Frontal cortex (tissue), 4 donors: ENCODE results near the gene CCL7. TPM values are rescaled to one million over a fixed set of nuclear protein-coding genes. Genes with fewer than 3 reads are reported as not detected.

ENCODE experiments used
- DNase-seq, 2 donors: peaks; one replicate each; pipeline ENCODE4 v3.0.0; 2012; ENCODE audit warnings: low spot score in 2 of 2
- FAIRE-seq: peaks from 2 replicates; lab custom pipeline; 2012; peaks lifted over from hg19 to GRCh38; lab: Jason Lieb, UNC
- total RNA-seq: library from RNA; depleted of rRNA; stranded (reverse); fragments of >200 nt; gene quantifications from one replicate; pipeline ENCODE4 v1.2.3, GENCODE V29; 2014
- donor health status: control.
- donor health status: control.
- donor health status: control.

CCL7 gene
- total RNA-seq, 1 donor from 2014 or later, result not detected

DNA sequence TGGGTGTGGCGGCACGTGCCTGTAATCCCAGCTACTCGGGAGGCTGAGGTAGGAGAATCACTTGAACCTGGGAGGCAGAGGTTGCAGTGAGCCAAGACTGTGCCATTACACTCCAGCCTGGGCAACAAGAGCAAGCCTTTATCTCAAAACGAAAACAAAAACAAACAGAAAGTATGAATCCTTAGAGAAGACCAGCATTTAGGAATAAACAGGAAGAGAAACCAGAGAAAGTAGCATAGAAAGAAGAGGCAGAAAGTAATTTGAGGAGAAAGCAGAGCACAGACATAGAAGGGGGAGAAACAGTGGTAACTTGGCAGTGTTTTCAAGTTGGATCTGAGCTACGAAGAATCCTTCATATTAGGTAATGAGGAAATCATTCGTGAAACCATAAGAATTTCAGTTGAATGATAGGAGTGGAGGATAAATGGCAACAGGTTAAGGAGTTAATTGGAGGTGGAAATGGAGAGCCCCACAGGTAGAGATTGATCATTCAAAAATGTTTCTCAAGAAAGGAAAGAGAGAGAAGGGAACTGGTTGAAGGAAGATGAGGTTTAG, 24.6 kb upstream of the CCL7 start:
- FAIRE-seq (no peak), DNase-seq (no peak)

DNA sequence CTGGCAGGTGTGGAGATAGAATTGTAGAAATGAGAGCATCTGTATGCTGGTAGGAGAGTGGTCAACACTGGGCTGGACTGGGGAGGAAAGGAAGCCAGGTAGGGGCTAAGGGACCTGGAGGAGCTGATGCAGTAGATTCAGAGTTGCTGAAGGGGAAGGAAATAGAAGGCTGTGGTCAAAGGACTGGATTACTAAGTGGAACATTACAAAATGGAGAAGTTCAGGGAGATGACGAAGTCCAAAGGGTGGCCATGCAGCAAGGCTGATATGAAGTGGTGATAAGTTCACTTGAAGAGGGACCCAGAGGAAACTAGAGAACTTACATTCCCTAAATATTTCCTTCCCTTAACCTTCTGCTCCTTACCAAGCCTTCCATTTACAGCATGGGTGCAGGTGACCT, 23.6 kb upstream of the CCL7 start:
- FAIRE-seq (no peak), DNase-seq (no peak)

DNA sequence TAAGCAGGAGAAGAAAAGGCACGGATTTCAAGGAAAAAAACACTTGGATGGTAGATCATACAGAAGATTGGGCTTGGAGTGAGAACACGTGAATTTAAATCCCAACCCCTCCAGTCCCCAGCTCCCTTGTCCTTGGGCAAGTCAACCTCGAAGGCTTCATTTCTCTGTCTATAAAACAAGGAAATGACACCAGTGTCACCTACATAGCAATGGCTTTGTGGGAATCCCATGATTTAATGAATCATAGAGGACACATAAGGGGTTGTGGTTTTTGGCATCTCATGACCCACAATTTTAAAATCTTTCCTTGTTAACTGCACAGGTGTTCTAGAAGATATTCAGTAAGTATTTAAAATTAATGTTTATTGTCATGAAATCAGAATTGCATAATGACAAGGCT, 23.1 kb upstream of the CCL7 start:
- DNase-seq (no peak), FAIRE-seq (no peak)

DNA sequence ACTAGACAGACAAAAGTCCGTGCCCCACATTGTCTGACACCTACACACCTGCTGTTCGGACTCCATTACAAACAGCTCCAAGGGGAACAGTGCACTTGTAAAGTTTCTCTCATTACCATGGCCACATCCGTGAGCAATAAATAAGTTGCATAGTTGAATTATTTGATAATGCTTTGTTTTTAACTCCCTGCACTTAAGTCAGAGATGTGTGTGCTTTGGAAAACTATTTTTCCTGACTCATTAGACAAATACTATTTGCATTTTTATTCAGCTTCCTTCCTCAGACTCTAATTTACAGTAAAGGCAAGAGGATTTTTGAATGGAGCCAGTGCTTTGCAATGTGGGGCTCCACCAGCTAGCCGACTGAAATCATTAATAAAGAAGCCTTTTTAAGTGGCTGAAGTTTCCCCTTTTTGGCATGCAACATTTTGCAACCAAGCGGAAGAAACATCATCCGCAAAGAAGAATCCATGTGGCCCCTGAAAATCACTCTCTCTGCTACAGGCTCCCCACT, 21.5 kb upstream of the CCL7 start:
- DNase-seq (no peak), FAIRE-seq (no peak)

DNA sequence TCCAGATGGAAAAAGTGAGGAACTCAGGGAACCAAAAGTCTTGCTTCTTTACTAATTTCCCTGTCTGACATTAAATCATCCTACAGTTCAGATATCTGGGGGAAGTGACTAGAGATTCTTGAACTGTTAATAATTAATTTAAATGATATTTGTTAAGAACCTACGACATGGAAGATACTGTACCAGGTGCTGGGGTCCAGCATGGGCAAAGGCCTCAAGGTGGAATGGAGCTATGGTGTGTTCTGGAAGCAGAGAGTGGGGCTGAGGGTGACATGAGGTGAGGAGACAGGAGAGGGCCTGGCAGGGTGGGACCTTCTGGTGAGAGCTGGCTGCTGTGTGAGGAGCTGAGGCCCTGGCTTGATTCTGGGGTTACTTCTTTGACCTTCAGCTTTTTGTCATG, 21.0 kb upstream of the CCL7 start:
- no peak for FAIRE-seq
- no peak for DNase-seq

DNA sequence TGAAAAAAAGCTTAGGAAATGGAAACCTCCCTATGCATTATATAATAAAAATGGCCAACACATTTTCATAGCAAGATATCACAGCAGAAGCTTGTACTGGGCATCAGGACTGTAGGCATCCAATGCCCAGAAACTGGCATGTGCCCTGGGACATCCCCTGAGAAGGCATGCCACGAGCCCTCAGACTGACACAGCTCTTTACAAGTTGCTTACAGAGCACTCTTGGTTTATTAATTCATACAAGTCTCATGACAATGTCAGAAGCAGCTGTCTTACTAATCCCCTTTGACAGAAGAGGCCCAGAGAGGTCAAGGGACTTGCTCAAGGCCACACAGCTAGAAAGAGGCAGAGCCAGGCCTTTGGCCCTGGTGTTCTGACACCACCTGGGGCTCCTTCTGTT, 20.5 kb upstream of the CCL7 start:
- FAIRE-seq, result no peak
- no peak for DNase-seq

DNA sequence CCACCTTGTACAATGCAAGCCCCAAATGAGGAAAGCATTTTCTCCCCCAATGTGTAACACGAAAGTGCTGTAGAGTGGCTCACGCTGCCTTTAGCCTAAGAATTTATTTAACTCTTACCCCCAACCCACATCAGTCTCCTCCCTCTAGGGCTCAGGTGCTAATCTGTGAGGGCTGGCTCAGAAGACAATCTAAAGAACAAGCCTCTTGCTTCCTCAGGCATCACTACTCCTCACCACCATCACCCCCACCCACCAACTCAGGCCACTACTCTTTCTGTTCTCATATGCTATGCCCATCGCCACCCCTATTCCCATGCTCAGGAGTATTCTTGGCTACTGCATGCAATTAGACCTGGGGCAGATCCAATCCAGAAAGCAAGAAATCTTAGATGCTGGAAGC, 18.8 kb upstream of the CCL7 start:
- FAIRE-seq (no peak), DNase-seq (no peak)

DNA sequence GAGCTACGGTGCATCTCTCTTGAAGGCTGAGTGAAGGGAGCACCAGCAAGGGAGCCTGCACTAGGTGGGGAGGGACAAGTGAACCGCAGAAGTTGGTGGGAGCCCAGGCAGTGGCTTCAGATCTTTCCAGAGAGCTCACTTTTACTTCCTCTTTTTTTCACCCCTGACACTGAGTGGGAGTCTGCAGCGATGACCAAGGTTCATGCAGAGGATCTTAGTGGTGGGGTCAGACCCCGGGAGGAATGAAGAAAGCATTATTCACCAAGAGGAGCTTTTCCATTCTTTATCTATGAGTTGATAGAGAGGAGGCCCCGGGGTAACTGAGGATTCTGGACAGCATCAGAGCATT, 18.0 kb upstream of the CCL7 start:
- no peak for DNase-seq
- no peak for FAIRE-seq

DNA sequence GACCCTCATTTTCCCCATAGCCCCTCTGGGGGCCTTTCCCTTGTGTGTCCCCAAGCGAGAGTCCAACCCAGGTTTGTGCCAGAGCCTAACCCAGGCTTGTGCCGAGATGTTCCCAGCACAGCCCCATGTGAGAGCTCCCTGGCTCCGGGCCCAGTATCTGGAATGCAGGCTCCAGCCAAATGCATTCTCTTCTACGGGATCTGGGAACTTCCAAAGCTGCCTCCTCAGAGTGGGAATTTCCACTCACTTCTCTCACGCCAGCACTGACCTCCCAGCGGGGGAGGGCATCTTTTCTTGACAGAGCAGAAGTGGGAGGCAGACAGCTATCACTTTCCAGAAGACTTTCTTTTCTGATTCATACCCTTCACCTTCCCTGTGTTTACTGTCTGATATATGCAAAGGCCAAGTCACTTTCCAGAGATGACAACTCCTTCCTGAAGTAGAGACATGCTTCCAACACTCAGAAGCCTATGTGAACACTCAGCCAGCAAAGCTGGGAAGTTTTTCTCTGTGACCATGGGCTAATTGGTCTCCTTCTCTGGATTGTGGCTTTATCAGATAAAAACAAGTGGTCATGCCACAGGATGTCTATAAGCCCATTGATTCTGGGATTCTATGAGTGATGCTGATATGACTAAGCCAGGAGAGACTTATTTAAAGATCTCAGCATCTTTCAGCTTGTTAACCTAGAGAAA, 17.4 kb upstream of the CCL7 start:
- FAIRE-seq (no peak), DNase-seq (peak in 1 of 2 donors; percentile 51)

DNA sequence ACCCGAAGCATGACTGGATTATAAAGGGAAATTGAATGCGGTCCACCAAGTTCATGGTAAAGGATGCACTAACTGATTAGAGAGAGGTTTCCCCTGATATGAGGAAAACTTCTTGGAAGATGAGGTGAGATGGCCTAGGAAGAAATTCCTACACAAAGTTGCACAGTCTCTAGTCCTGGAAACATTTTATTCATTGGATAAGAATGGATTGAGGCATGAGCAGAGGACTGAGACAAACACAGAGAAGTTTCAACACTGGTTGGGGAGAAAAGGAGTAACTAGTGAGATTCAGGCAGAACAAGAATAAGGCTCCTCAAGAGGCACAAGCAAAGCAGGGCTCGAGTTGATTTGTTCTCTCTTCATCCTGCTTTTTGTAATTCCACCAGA, 16.9 kb upstream of the CCL7 start:
- FAIRE-seq (no peak), DNase-seq (no peak)

DNA sequence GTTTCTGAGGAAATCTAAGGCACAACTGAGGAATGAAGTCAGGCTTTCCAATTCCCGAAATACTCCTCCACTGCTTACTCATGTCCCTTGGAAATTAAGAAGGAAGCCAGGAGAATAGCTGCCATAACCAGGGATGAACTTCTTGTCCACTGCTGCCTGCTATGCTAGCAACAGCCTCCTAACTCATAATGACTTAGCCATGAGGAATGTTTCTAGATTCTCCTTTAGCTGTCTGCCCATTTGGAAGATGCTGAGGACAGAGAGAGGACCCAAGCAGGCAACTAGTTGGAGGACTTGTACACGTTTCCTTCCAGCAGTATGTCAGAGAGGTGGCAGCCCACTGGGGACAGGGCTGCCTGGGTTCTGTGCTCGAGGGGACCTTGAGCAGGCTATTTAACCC, 15.9 kb upstream of the CCL7 start:
- DNase-seq, result no peak
- FAIRE-seq, result no peak

DNA sequence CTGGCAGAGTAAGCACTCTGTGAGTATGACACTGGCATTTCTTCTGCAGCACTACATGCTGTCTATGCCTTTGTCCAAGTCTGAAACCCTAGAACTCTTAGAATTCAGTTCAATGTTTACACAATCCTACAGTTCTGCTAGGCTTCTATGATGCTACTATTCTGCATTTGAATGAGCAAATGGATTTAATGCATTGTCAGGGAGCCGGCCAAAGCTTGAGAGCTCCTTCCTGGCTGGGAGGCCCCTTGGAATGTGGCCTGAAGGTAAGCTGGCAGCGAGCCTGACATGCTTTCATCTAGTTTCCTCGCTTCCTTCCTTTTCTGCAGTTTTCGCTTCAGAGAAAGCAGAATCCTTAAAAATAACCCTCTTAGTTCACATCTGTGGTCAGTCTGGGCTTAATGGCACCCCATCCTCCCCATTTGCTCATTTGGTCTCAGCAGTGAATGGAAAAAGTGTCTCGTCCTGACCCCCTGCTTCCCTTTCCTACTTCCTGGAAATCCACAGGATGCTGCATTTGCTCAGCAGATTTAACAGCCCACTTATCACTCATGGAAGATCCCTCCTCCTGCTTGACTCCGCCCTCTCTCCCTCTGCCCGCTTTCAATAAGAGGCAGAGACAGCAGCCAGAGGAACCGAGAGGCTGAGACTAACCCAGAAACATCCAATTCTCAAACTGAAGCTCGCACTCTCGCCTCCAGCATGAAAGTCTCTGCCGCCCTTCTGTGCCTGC, 15.2 kb upstream of the CCL7 start, which contains the start of gene CCL2:
TSS of gene CCL2 (plus strand) at position 635 of the 730 bp plus-strand sequence. CDS start at position 700, 65 bp downstream.
- FAIRE-seq, result no peak

DNA sequence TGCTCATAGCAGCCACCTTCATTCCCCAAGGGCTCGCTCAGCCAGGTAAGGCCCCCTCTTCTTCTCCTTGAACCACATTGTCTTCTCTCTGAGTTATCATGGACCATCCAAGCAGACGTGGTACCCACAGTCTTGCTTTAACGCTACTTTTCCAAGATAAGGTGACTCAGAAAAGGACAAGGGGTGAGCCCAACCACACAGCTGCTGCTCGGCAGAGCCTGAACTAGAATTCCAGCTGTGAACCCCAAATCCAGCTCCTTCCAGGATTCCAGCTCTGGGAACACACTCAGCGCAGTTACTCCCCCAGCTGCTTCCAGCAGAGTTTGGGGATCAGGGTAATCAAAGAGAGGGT, 14.7 kb upstream of the CCL7 start:
- FAIRE-seq, result no peak

More for the DNA sequence above, 15.2 kb upstream of the CCL7 start, which contains the start of gene CCL2:
- peak in 1 of 2 donors; percentile 33 for DNase-seq

DNA sequence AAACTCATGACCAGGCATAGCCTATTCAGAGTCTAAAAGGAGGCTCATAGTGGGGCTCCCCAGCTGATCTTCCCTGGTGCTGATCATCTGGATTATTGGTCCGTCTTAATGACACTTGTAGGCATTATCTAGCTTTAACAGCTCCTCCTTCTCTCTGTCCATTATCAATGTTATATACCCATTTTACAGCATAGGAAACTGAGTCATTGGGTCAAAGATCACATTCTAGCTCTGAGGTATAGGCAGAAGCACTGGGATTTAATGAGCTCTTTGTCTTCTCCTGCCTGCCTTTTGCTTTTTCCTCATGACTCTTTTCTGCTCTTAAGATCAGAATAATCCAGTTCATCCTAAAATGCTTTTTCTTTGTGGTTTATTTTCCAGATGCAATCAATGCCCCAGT, 14.2 kb upstream of the CCL7 start:
- DNase-seq, result no peak
- FAIRE-seq, result no peak

More for the DNA sequence above, 14.7 kb upstream of the CCL7 start:
- DNase-seq, result no peak

DNA sequence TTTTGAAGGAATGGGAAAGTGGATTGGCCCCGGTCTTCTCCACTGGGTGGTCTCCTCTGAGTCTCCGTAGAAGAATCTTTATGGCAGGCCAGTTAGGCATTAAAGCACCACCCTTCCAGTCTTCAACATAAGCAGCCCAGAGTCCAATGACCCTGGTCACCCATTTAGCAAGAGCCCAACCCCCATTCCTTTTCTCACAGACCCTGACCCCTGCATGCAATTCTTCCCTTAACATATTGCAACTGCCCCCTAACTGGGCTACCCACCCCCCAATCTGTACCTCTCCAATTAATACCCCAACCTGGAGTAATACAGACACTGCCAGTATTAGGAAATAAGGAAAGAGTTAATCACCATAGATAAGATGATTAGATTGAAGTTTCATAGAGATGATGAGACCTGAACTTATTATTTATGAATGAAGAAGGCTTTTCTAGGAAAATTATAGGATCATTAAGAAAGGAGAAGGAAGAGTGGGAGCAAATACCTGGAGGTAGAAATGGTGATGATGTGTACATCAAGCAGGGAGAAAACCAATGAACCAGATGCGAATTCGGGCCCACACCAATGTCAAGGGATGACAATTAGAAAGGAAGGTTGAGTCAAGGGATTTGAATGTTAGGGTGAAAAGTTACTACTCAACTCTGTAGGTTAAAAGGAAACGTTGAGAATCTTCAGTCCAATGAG, 12.6 kb upstream of the CCL7 start:
- no peak for FAIRE-seq
- no peak for DNase-seq

DNA sequence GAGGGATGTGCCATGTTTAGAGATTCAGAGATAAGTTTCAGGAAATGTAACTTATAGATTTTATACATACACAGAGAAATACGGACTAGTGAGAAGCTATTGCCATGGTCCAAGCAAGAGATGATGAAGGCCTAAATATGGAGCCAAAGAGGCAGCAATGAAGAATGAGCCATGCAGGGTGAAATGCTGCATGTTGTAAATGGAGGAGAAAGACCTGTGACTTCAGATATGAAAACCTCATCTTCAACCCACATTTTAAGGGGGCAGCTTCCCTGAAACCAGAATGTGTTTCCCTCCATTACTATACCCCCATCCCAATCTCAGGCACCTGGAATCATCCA, 12.1 kb upstream of the CCL7 start:
- DNase-seq (no peak), FAIRE-seq (no peak)

DNA sequence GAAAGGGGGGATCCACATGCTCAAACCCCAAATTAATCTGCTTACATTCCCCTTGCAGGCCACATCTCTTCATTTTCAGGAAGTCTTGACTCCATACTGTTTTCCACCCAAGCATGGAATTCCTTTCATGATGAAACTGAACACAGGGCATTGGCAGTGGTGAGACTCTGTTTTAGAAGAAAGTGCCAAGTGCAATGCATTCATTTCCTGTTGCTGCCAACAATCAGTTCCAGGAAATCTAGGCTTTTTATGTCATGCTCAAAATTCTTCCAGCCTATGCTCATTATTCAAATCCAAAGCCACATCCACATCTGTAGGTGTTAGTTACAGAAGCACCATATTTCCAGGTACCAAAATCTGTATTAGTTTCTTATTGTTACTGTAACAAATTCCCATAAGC, 10.9 kb upstream of the CCL7 start:
- no peak for DNase-seq
- no peak for FAIRE-seq

DNA sequence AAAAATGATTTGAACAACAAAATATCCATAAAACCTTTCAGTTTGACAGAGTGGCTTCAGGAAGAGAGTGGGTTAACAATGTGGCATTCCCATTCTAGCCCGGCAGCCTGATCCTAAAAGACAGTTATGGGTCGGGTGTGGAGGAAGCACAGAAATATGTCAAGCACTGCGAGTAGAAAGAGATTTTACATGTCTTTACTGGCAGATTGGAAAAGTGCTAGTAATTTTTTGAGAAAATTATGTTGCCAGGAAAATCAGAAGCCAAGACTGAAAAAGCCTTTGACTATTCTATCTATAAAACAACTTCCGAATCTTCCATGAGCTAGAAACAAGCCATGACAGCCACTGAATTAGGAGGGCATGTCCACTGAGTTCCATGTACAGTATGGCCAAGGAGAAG, 9.2 kb upstream of the CCL7 start:
- FAIRE-seq, result no peak
- DNase-seq, result no peak

DNA sequence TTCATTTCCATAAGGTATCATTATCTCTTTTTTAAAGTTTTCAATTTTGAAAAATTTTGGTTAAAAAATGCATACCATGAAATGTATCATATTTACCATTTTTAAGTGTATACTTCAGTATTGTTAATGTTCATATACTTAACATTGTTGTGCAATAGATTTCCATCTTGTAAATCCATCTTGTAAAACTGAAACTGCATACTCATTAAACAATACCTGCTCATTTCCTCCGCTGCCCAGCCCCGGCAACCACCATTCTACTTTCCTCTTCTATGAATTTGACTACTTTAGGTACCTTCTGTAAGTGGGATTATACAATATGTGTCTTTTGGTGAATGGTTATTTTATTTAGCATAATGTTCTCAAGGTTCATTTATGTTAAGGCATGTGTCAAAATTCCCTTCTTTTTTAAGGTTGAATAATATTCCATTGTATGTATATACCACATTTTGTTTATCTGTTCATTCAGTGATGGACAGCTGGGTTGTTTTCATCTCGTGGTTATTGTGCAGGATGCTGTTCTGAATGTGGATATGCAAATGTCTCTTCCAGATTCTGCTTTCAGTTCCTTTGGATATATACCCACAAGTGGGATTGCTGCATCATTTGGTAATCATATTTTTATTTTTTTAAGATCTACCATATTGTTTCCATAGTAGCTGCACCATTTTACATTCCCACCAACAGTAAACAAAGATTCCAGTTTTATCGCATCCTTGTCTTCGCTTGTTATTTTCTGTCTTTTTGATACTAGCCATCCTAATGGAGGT, 8.3 kb upstream of the CCL7 start:
- FAIRE-seq, result no peak

DNA sequence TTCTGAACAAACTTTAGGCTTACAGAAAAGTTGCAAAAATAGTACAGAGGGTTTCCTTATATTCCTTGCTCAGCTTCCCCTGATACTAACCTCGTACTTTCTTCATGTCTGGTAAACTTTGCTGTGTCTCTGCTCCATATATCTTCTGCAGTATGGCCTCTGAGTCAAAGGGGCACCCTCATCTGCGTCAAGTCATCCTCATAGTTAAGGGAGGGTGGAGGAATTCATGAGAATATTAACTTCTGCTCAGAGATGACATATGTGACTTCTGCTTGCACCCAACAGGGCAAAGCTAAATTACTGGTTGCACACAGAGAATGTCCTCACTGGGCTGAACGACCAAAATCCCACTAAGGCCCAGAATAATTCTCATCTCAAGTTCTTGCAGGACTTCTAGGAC, 4.3 kb upstream of the CCL7 start:
- FAIRE-seq (no peak), DNase-seq (no peak)

More for the DNA sequence above, 8.3 kb upstream of the CCL7 start:
- no peak for DNase-seq
